HCT116 (cell line): ENCODE data around the gene CD7. TPM values are rescaled to one million over a fixed set of nuclear protein-coding genes. Genes with fewer than 3 reads are reported as not detected.

Experiments
- ATAC-seq: fragments of 200-7000 bp; cut with Tn5 transposase; 2 replicates; pipeline ENCODE4 v1.9.1; 2020; ENCODE audit warnings: mild to moderate bottlenecking, moderate library complexity
- BruUV-seq: library from RNA; stranded (reverse); fragments of 400-500 nt; replicated peaks from 2 replicates; lab custom pipeline; 2021; lab: Mats Ljungman, UMichigan
- CTCF ChIA-PET: fragments of 300-600 bp; sonication (Branson Sonifier 250); formaldehyde crosslinking; loops from one replicate; lab custom pipeline; 2021; ENCODE audit warnings: antibody characterized with exemption; lab: Charles Lee
- POLR2A ChIA-PET: fragments of 300-600, 350-600 bp; sonication (Branson Sonifier 250); formaldehyde crosslinking; loops from one replicate; lab custom pipeline; 2021; ENCODE audit warnings: antibody characterized with exemption; lab: Charles Lee
- RAD21 ChIA-PET, 2 experiments: fragments of 300-600 bp; sonication (Branson Sonifier 250); formaldehyde crosslinking; loops; one replicate each; lab custom pipeline; 2023; ENCODE audit warnings: low total read pairs in 2 of 2; ENCODE audit not compliant: uncharacterized antibody in 2 of 2, unreplicated experiment in 2 of 2, low non-redundant PET in 1 of 2; lab: Charles Lee
- DNase-seq: peaks from one replicate; pipeline ENCODE4 v3.0.0-alpha.2; 2010; ENCODE audit warnings: low read depth, low spot score
- H2AFZ ChIP-seq: fragments of 200-600 bp; shearing (Covaris generic), sonication (generic); 2 replicates; pipeline ENCODE4 v1.6.1; 2017; ENCODE audit warnings: low read depth, mixed run types, mixed read lengths, antibody characterized with exemption, low read length; ENCODE audit not compliant: poor library complexity, severe bottlenecking
- H3K27ac ChIP-seq: 2 replicates; pipeline ENCODE4 v1.5.1; 2012; ENCODE audit warnings: low read depth, low read length
- H3K27me3 ChIP-seq: fragments of 200-600 bp; sonication (generic); 2 replicates; pipeline ENCODE4 v1.6.1; 2016; ENCODE audit warnings: mixed run types, low read length, mixed read lengths; ENCODE audit not compliant: insufficient read depth
- H3K36me3 ChIP-seq, 2 experiments: fragments of 200-500 bp in 1 of 2; fragments of 200-600 bp in 1 of 2; sonication (Bioruptor generic) in 1 of 2; sonication (generic) in 1 of 2; 2 replicates each; pipeline versions ENCODE4 v1.5.1 to v1.6.1; 2014 to 2016; ENCODE audit warnings: low read length in 2 of 2, inconsistent platforms in 1 of 2, mixed read lengths in 1 of 2, mixed run types in 1 of 2; ENCODE audit not compliant: insufficient read depth in 2 of 2, control insufficient read depth in 1 of 2
- H3K4me1 ChIP-seq, 2 experiments: fragments of 200-600 bp in 1 of 2; sonication (generic) in 1 of 2; 2 replicates each; pipeline versions ENCODE4 v1.5.1 to v1.6.1; 2012 to 2017; ENCODE audit warnings: low read length in 2 of 2, inconsistent platforms in 1 of 2, mild to moderate bottlenecking in 1 of 2, mixed read lengths in 1 of 2, mixed run types in 1 of 2, moderate library complexity in 1 of 2; ENCODE audit not compliant: insufficient read depth in 2 of 2, control insufficient read depth in 1 of 2
- H3K4me2 ChIP-seq: fragments of 200-600 bp; sonication (generic); 2 replicates; pipeline ENCODE4 v1.6.1; 2017; ENCODE audit warnings: mixed run types, low read length, mixed read lengths
- H3K4me3 ChIP-seq, 2 experiments: fragments of 200-600 bp in 1 of 2; sonication (generic) in 1 of 2; replicated peaks in 1 of 2; 2 replicates each; pipeline ENCODE4 v1.5.1; 2011 to 2016; ENCODE audit warnings: low read length in 2 of 2, control low read depth in 1 of 2, low read depth in 1 of 2, mild to moderate bottlenecking in 1 of 2, mixed read lengths in 1 of 2, mixed run types in 1 of 2
- H3K79me2 ChIP-seq: fragments of 200-600 bp; sonication (generic); 2 replicates; pipeline ENCODE4 v1.6.1; 2017; ENCODE audit warnings: mild to moderate bottlenecking, mixed run types, low read length, moderate library complexity, mixed read lengths; ENCODE audit not compliant: insufficient read depth
- H3K9ac ChIP-seq: fragments of 200-600 bp; sonication (generic); 2 replicates; pipeline ENCODE4 v1.6.1; 2016; ENCODE audit warnings: low read length, mixed read lengths
- H3K9me2 ChIP-seq: fragments of 200-600 bp; sonication (generic), shearing (Covaris generic); 2 replicates; pipeline ENCODE4 v1.6.1; 2017; ENCODE audit warnings: mixed run types, mild to moderate bottlenecking, moderate library complexity; ENCODE audit not compliant: insufficient read depth
- H3K9me3 ChIP-seq, 2 experiments: fragments of 200-500 bp in 1 of 2; fragments of 200-600 bp in 1 of 2; sonication (Bioruptor generic) in 1 of 2; sonication (generic) in 1 of 2; 2 replicates each; pipeline ENCODE4 v1.6.1; 2014 to 2017; ENCODE audit warnings: low read length in 2 of 2, mixed read lengths in 2 of 2, inconsistent platforms in 1 of 2, low read depth in 1 of 2, mild to moderate bottlenecking in 1 of 2, mixed run types in 1 of 2, moderate library complexity in 1 of 2; ENCODE audit not compliant: control insufficient read depth in 1 of 2, insufficient read depth in 1 of 2
- H4K20me1 ChIP-seq: fragments of 200-600 bp; sonication (generic), shearing (Covaris generic); 2 replicates; pipeline ENCODE4 v1.6.1; 2017; ENCODE audit warnings: mixed run types, mild to moderate bottlenecking, moderate library complexity; ENCODE audit not compliant: insufficient read depth
- CBX3 ChIP-seq: IDR thresholded peaks from 2 replicates; pipeline ENCODE4 v1.6.1; 2012; ENCODE audit warnings: low read depth
- CEBPB ChIP-seq: IDR thresholded peaks from 2 replicates; pipeline ENCODE4 v1.6.1; 2012; ENCODE audit warnings: low read depth
- EGR1 ChIP-seq: IDR thresholded peaks from 2 replicates; pipeline ENCODE4 v1.6.1; 2012; ENCODE audit warnings: low read depth
- ELF1 ChIP-seq: IDR thresholded peaks from 2 replicates; pipeline ENCODE4 v1.6.1; 2012; ENCODE audit warnings: low read depth, borderline replicate concordance
- EZH2phosphoT487 ChIP-seq: fragments of 200-600 bp; IDR thresholded peaks from 2 replicates; pipeline ENCODE4 v1.6.1; 2018; ENCODE audit warnings: antibody characterized with exemption, borderline replicate concordance
- FOSL1 ChIP-seq: IDR thresholded peaks from 2 replicates; pipeline ENCODE4 v1.6.1; 2012; ENCODE audit warnings: low read depth
- JUND ChIP-seq: IDR thresholded peaks from 2 replicates; pipeline ENCODE4 v1.6.1; 2012
- POLR2A ChIP-seq: IDR thresholded peaks from 2 replicates; pipeline ENCODE4 v1.7.0; 2011; ENCODE audit warnings: borderline replicate concordance; ENCODE audit not compliant: insufficient read depth, insufficient read length; ENCODE audit errors: extremely low read depth
- POLR2AphosphoS5 ChIP-seq: IDR thresholded peaks from 2 replicates; pipeline ENCODE4 v1.6.1; 2011; ENCODE audit warnings: mild to moderate bottlenecking, low read depth, low read length, moderate library complexity
- RAD21 ChIP-seq: IDR thresholded peaks from 2 replicates; pipeline ENCODE4 v1.6.1; 2012; ENCODE audit warnings: low read depth, mild to moderate bottlenecking
- SIN3A ChIP-seq: IDR thresholded peaks from 2 replicates; pipeline ENCODE4 v1.6.1; 2012; ENCODE audit warnings: low read depth
- TCF7L2 ChIP-seq: IDR thresholded peaks from 2 replicates; pipeline ENCODE4 v1.7.0; 2011; ENCODE audit warnings: borderline replicate concordance, inconsistent platforms; ENCODE audit not compliant: insufficient read depth, insufficient read length; ENCODE audit errors: extremely low read depth
- ZFX ChIP-seq: fragments of 450-650 bp; IDR thresholded peaks from 2 replicates; pipeline ENCODE4 v1.6.1; 2017
- ZNF274 ChIP-seq: fragments of 200-500 bp; sonication (Bioruptor generic); IDR thresholded peaks from 2 replicates; pipeline ENCODE4 v1.6.1; 2014; ENCODE audit warnings: mild to moderate bottlenecking, low read depth, low read length, inconsistent platforms
- intact Hi-C: fragments of 100-400 bp; cut with micrococcal nuclease; formaldehyde crosslinking; loops from 2 replicates; pipeline ENCODE4 v1.10.0; 2022
- total RNA-seq: library from RNA; stranded (reverse); gene quantifications from one replicate; pipeline ENCODE4 v1.2.1, GENCODE V29; 2021; ENCODE audit not compliant: unreplicated experiment
- TF ChIP-seq, protein P1 (sequence below): IDR thresholded peaks from 2 replicates; pipeline ENCODE4 v1.6.1; 2011; ENCODE audit warnings: mild to moderate bottlenecking, low read length, moderate library complexity; ENCODE audit not compliant: insufficient replicate concordance; ENCODE audit errors: extremely low read depth
- TF ChIP-seq, protein P2 (sequence below): IDR thresholded peaks from 2 replicates; pipeline ENCODE4 v1.6.1; 2012
- TF ChIP-seq, protein P3 (sequence below): IDR thresholded peaks from 2 replicates; pipeline ENCODE4 v1.6.1; 2012
- TF ChIP-seq, protein P4 (sequence below), 3 experiments: fragments of 200-600 bp in 1 of 3; sonication (generic) in 1 of 3; IDR thresholded peaks in 2 of 3; conservative IDR thresholded peaks in 1 of 3; 2 replicates each; pipeline ENCODE4 v1.5.1; 2012 to 2017; ENCODE audit warnings: low read depth in 2 of 3, low read length in 2 of 3, antibody characterized with exemption in 1 of 3, borderline replicate concordance in 1 of 3, control low read depth in 1 of 3, mild to moderate bottlenecking in 1 of 3, mixed read lengths in 1 of 3, mixed run types in 1 of 3, moderate library complexity in 1 of 3; ENCODE audit not compliant: insufficient read depth in 1 of 3

CD7 gene
- total RNA-seq, 1 experiment from 2014 or later = 0.61 TPM

DNA sequence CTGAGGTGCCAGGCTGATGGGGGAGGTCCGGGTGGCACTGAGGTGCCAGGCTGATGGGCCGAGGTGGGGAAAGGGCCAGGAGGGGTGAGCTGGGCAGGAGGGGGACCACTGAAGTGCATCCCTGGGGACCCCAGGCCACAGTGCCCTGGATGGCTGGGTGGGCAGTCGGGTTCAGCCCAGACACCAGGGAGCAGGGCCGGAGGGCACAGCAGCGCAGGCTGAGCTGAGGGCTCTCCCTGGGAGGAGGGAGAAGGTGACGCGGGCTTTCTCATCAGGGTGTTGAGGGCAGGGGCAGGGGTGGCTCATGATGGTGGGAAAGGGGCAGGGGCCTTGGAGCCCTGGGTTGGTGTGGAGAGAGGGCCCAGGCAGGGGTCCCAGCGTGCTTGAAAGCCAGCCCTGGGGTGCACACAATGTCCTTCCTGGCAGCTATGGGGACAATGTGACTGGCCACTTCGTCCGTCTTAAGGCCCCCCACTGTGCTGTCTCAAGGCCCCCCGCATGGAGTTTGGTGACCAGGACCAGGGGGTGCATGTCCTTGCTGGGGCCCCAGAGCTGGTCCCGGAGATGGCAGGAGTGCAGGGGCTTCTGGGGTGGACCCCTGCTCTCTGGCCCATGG is 16.0 kb downstream of the CD7 start:
- H3K9me2 ChIP-seq = no peaks in the 10 kb centered on the region
- no peak for DNase-seq
- no peak overlapping the region for H3K4me3 ChIP-seq
- peaks cover 24 to 53% of the 10 kb centered on the region in 2 experiments for H3K4me1 ChIP-seq
- CTCF ChIA-PET = interaction anchor here (0.8 to 1.9 kb wide), 9 partner anchors 9 to 60 kb away, joined by 3 to 6 read pairs (median 4); partner anchors contain the start of gene SECTM1
- H2AFZ ChIP-seq = no peak overlapping the region
- TF ChIP-seq, protein P1, sequence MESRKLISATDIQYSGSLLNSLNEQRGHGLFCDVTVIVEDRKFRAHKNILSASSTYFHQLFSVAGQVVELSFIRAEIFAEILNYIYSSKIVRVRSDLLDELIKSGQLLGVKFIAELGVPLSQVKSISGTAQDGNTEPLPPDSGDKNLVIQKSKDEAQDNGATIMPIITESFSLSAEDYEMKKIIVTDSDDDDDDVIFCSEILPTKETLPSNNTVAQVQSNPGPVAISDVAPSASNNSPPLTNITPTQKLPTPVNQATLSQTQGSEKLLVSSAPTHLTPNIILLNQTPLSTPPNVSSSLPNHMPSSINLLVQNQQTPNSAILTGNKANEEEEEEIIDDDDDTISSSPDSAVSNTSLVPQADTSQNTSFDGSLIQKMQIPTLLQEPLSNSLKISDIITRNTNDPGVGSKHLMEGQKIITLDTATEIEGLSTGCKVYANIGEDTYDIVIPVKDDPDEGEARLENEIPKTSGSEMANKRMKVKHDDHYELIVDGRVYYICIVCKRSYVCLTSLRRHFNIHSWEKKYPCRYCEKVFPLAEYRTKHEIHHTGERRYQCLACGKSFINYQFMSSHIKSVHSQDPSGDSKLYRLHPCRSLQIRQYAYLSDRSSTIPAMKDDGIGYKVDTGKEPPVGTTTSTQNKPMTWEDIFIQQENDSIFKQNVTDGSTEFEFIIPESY = no peak
- TF ChIP-seq POLR2A = no peak
- no peak for TF ChIP-seq TCF7L2
- TF ChIP-seq, protein P2, sequence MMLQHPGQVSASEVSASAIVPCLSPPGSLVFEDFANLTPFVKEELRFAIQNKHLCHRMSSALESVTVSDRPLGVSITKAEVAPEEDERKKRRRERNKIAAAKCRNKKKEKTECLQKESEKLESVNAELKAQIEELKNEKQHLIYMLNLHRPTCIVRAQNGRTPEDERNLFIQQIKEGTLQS = no peak
- TF ChIP-seq, protein P3, sequence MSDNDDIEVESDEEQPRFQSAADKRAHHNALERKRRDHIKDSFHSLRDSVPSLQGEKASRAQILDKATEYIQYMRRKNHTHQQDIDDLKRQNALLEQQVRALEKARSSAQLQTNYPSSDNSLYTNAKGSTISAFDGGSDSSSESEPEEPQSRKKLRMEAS = no peak
- no peak for TF ChIP-seq EZH2phosphoT487
- TF ChIP-seq SIN3A = no peak
- TF ChIP-seq ZNF274 = no peak
- no peak for TF ChIP-seq CBX3
- no peak for TF ChIP-seq FOSL1
- no peak for TF ChIP-seq ELF1
- no peak for TF ChIP-seq ZFX
- no peak for TF ChIP-seq CEBPB
- TF ChIP-seq RAD21 = no peak
- TF ChIP-seq POLR2AphosphoS5 = no peak
- TF ChIP-seq, protein P4, sequence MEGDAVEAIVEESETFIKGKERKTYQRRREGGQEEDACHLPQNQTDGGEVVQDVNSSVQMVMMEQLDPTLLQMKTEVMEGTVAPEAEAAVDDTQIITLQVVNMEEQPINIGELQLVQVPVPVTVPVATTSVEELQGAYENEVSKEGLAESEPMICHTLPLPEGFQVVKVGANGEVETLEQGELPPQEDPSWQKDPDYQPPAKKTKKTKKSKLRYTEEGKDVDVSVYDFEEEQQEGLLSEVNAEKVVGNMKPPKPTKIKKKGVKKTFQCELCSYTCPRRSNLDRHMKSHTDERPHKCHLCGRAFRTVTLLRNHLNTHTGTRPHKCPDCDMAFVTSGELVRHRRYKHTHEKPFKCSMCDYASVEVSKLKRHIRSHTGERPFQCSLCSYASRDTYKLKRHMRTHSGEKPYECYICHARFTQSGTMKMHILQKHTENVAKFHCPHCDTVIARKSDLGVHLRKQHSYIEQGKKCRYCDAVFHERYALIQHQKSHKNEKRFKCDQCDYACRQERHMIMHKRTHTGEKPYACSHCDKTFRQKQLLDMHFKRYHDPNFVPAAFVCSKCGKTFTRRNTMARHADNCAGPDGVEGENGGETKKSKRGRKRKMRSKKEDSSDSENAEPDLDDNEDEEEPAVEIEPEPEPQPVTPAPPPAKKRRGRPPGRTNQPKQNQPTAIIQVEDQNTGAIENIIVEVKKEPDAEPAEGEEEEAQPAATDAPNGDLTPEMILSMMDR (IDR thresholded peaks at IDR 0.05 in 2 of 3, conservative IDR thresholded peaks at IDR 0.05 in 1 of 3; ENCODE audit: borderline replicate concordance in 1 of 3, insufficient read depth in 1 of 3, low read depth in 2 of 3, low read length in 2 of 3) = no peak
- no peak for TF ChIP-seq JUND
- TF ChIP-seq EGR1 = no peak
- RAD21 ChIA-PET = no interaction called here
- no peak for ATAC-seq
- H3K27ac ChIP-seq = peak overlapping the region; percentile 15; the same call in 1 of the 2 replicates
- no peaks in the 10 kb centered on the region for H3K27me3 ChIP-seq
- H3K9ac ChIP-seq = peak overlapping the region; percentile 17; the same call in 1 of the 2 replicates
- H3K9me3 ChIP-seq = no peaks in the 10 kb centered on the region
- H3K4me2 ChIP-seq = peak overlapping the region; percentile 28; the same call in 1 of the 2 replicates
- no peaks in the 10 kb centered on the region for H4K20me1 ChIP-seq
- POLR2A ChIA-PET = interaction anchor here (0.8 to 1.4 kb wide), 5 partner anchors 9 to 60 kb away, joined by 3 to 10 read pairs (median 3); no protein-coding TSS in a partner anchor
- no peaks in the 10 kb centered on the region for H3K79me2 ChIP-seq
- intact Hi-C loops = loop anchor here (2.0 kb wide), 1 partner anchor 113 kb away; no protein-coding TSS in a partner anchor
- H3K36me3 ChIP-seq = no peaks in the 10 kb centered on the region
- no TSS peak for BruUV-seq
